CD4-positive, alpha-beta T cell (primary cell): ENCODE data around the gene PCDH12. TPM values are rescaled to one million over a fixed set of nuclear protein-coding genes. Genes with fewer than 3 reads are reported as not detected.

Source experiments
- ATAC-seq: fragments of 200-7000 bp; cut with Tn5 transposase; one replicate; pipeline ENCODE4 v1.10.0; 2022; ENCODE audit warnings: mild to moderate bottlenecking; ENCODE audit not compliant: poor library complexity
- CTCF ChIA-PET: fragments of 350-600 bp; sonication (Branson Sonifier 250); formaldehyde crosslinking; loops from one replicate; lab custom pipeline; 2021; ENCODE audit warnings: antibody characterized with exemption, inconsistent platforms; lab: Charles Lee
- POLR2A ChIA-PET: fragments of 350-600 bp; sonication (Branson Sonifier 250); formaldehyde crosslinking; loops from one replicate; lab custom pipeline; 2021; ENCODE audit warnings: antibody characterized with exemption, inconsistent platforms; lab: Charles Lee
- DNase-seq, 14 experiments: peaks; one replicate each; pipeline ENCODE4 v3.0.0-alpha.2; 2013 to 2020; ENCODE audit warnings: mixed read lengths in 2 of 14
- H3K27ac ChIP-seq, 2 donors: one replicate each; pipeline versions ENCODE4 v1.5.1 to v1.7.0; 2013; ENCODE audit warnings: low read length in 2 of 2, low read depth in 1 of 2, mild to moderate bottlenecking in 1 of 2
- H3K27me3 ChIP-seq, 2 experiments: 1 replicate in 1 of 2; 2 replicates in 1 of 2; pipeline versions ENCODE4 v1.6.1 to v1.7.0; 2013; ENCODE audit warnings: low read length in 2 of 2, control low read depth in 1 of 2, mild to moderate bottlenecking in 1 of 2, moderate library complexity in 1 of 2; ENCODE audit not compliant: insufficient read depth in 2 of 2, control insufficient read depth in 1 of 2
- H3K36me3 ChIP-seq: one replicate; pipeline ENCODE4 v1.6.1; 2013; ENCODE audit warnings: low read length, control low read depth; ENCODE audit not compliant: insufficient read depth
- H3K4me1 ChIP-seq: one replicate; pipeline ENCODE4 v1.6.1; 2013; ENCODE audit warnings: low read length, control low read depth; ENCODE audit not compliant: insufficient read depth
- H3K4me3 ChIP-seq: one replicate; pipeline ENCODE4 v1.5.1; 2013; ENCODE audit warnings: mild to moderate bottlenecking, low read length, moderate library complexity
- H3K9me3 ChIP-seq, 2 experiments: 1 replicate in 1 of 2; 2 replicates in 1 of 2; pipeline versions ENCODE4 v1.6.1 to v1.7.0; 2013; ENCODE audit warnings: low read length in 2 of 2, mild to moderate bottlenecking in 2 of 2, control low read depth in 1 of 2, moderate library complexity in 1 of 2; ENCODE audit not compliant: control insufficient read depth in 1 of 2, insufficient read depth in 1 of 2
- H3K27ac Mint-ChIP-seq: one replicate; pipeline ENCODE4 v1.8.0; 2020; ENCODE audit warnings: mixed read lengths
- H3K27me3 Mint-ChIP-seq: one replicate; pipeline ENCODE4 v1.8.0; 2021; ENCODE audit warnings: mixed read lengths
- H3K36me3 Mint-ChIP-seq: one replicate; pipeline ENCODE4 v1.8.0; 2021; ENCODE audit warnings: low read depth, mixed read lengths
- H3K4me1 Mint-ChIP-seq: one replicate; pipeline ENCODE4 v1.8.0; 2021; ENCODE audit warnings: low read depth, mixed read lengths
- H3K4me3 Mint-ChIP-seq: one replicate; pipeline ENCODE4 v1.8.0; 2020; ENCODE audit warnings: mild to moderate bottlenecking, mixed read lengths
- H3K9me3 Mint-ChIP-seq: one replicate; pipeline ENCODE4 v1.8.0; 2020; ENCODE audit warnings: mixed read lengths
- CTCF ChIP-seq: fragments of 200-600 bp; IDR thresholded peaks from one replicate; pipeline ENCODE4 v1.8.0; 2022; ENCODE audit warnings: antibody characterized with exemption, mild to moderate bottlenecking
- intact Hi-C, 2 experiments: fragments of 100-400 bp; cut with DNase I in 1 of 2; cut with micrococcal nuclease in 1 of 2; formaldehyde crosslinking; loops; one replicate each; pipeline versions ENCODE4 v1.15.1 to v1.9.0; 2023 to 2025; cut with DNase I, micrococcal nuclease
- total RNA-seq, 174 experiments: library from RNA in 2 of 174; stranded (reverse) in 2 of 174; gene quantifications; one replicate each; pipeline ENCODE4 v1.2.3 and lab custom pipeline; 2021 to 2026

Gene PCDH12
- total RNA-seq, 2 experiments from 2014 or later: not detected

- Histone ChIP-seq H3K9me3 (no peaks in the 10 kb centered on the region), H3K27ac (no peak overlapping the region), H3K27me3 (no peaks in the 10 kb centered on the region), H3K36me3 (peaks cover 39% of the 10 kb centered on the region), H3K4me1 (no peaks in the 10 kb centered on the region), H3K4me3 (no peak overlapping the region)
- no peaks in the 10 kb centered on the region for H3K9me3 Mint-ChIP-seq
- peaks cover 9% of the 10 kb centered on the region for H3K4me1 Mint-ChIP-seq
- DNase-seq (no peak), ATAC-seq (no peak)
- H3K36me3 Mint-ChIP-seq: peaks cover 76% of the 10 kb centered on the region
- no peak overlapping the region for H3K4me3 Mint-ChIP-seq
- no peak for TF ChIP-seq CTCF
- intact Hi-C loops: loop anchor here in 1 of 2 experiments (5.0 to 10.0 kb wide), 2 partner anchors 550 to 887 kb away; no protein-coding TSS in a partner anchor
- POLR2A ChIA-PET: no interaction called here
- CTCF ChIA-PET: no interaction called here
- no peaks in the 10 kb centered on the region for H3K27me3 Mint-ChIP-seq
- no peak overlapping the region for H3K27ac Mint-ChIP-seq
Observed at GRCh38 chr5:141997358-141997960, 39.5 kb upstream of the PCDH12 start.

DNA sequence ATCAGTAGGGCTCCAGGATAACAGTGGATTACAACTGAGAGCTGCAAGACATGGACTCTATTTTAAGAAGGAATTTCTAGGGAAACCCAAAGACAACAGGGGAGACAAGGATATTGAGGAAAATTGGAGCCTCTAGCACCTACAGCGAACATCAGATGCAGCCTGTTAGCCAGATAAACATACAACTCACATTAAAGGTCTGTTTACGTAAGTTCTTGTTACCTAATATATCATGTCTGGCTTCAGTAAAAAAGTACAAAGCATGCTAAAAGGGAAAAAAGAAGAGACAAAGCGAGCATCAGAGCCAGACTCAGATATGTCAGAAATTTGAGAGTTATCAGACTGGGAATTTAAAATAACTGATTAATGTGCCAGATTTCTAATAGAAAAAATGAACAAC, 37.7 kb upstream of the PCDH12 start:
- H3K36me3 Mint-ChIP-seq: peaks cover 65% of the 10 kb centered on the region
- Histone ChIP-seq H3K4me1 (no peaks in the 10 kb centered on the region), H3K9me3 (no peaks in the 10 kb centered on the region), H3K27me3 (no peaks in the 10 kb centered on the region), H3K27ac (no peak overlapping the region), H3K36me3 (peaks cover 27% of the 10 kb centered on the region), H3K4me3 (no peak overlapping the region)
- H3K9me3 Mint-ChIP-seq: no peaks in the 10 kb centered on the region
- no peak for TF ChIP-seq CTCF
- no peaks in the 10 kb centered on the region for H3K27me3 Mint-ChIP-seq
- ATAC-seq (no peak), DNase-seq (no peak)
- no peak overlapping the region for H3K4me3 Mint-ChIP-seq
- intact Hi-C loops: loop anchor here in 1 of 2 experiments (5.0 to 10.0 kb wide), 2 partner anchors 552 to 889 kb away; no protein-coding TSS in a partner anchor
- ChIA-PET CTCF (interaction anchor here (1.4 to 1.6 kb wide), 2 partner anchors 147 to 149 kb away, joined by 4 to 5 read pairs; no protein-coding TSS in a partner anchor), POLR2A (interaction anchor here (0.6 kb wide), 1 partner anchor 148 kb away, joined by 3 read pairs; no protein-coding TSS in a partner anchor)
- H3K27ac Mint-ChIP-seq: no peak overlapping the region
- peaks cover 9% of the 10 kb centered on the region for H3K4me1 Mint-ChIP-seq

DNA sequence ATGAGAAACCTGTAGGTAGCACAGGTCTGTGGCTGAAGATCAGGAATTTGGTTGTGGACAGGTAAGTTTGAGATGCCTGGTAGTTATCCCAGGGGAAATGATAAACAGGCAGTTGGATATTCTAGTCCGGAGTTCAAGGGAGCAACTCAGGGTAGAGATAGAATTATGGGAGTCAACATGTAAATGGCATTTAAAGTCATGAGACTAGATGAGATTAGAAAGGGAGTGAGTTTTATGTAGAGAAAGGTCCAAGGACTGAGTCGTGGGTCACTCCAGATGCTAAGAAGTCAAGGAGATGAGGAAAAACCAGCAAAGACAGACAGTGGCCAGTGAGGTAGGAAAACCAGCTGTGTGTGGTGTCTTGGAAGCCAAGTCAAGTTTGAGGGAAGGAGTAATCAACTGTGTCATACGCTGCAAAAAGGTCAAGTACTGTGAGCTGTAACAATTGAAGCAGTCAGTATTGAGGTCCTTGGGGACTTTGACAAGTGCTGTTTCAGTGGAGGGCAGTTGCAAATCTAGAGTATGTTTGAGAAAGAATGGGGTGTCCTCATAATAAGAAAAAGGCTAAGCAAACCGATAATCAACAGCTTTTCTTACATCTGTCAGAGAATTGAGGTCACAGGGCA, 36.6 kb upstream of the PCDH12 start:
- Histone ChIP-seq H3K27me3 (no peaks in the 10 kb centered on the region), H3K9me3 (no peaks in the 10 kb centered on the region), H3K4me3 (no peak overlapping the region), H3K4me1 (no peaks in the 10 kb centered on the region), H3K27ac (no peak overlapping the region), H3K36me3 (peaks cover 34% of the 10 kb centered on the region)
- intact Hi-C loops: loop anchor here (5.0 to 10.0 kb wide), 2 partner anchors 553 to 890 kb away; no protein-coding TSS in a partner anchor
- H3K4me1 Mint-ChIP-seq: peaks cover 6% of the 10 kb centered on the region
- H3K27ac Mint-ChIP-seq: no peak overlapping the region
- DNase-seq (no peak), ATAC-seq (no peak)
- no peak overlapping the region for H3K4me3 Mint-ChIP-seq
- no peaks in the 10 kb centered on the region for H3K27me3 Mint-ChIP-seq
- no peaks in the 10 kb centered on the region for H3K9me3 Mint-ChIP-seq
- H3K36me3 Mint-ChIP-seq: peaks cover 68% of the 10 kb centered on the region
- ChIA-PET CTCF (interaction anchor here (1.4 to 1.6 kb wide), 2 partner anchors 148 to 150 kb away, joined by 4 to 5 read pairs; no protein-coding TSS in a partner anchor), POLR2A (interaction anchor here (0.6 kb wide), 1 partner anchor 149 kb away, joined by 3 read pairs; no protein-coding TSS in a partner anchor)
- TF ChIP-seq CTCF: no peak
